KOPT-K1 (cell line): ENCODE results near the gene TMPRSS2.
"Not testable (repeated sequence)": the region's sequence is repeated elsewhere in the genome, so short reads cannot be mapped to it uniquely, and the experiment has no call there.

Experiments used
- H3K27ac ChIP-seq: fragments of 200-600 bp; sonication (generic); 2 replicates; pipeline ENCODE4 v1.5.1; 2016; ENCODE audit warnings: antibody characterized with exemption, mild to moderate bottlenecking, low read depth, low read length; ENCODE audit not compliant: poor library complexity, severe bottlenecking
- H3K36me3 ChIP-seq: fragments of 200-600 bp; sonication (generic); 2 replicates; pipeline ENCODE4 v1.5.1; 2017; ENCODE audit warnings: antibody characterized with exemption, mild to moderate bottlenecking, low read length, moderate library complexity; ENCODE audit not compliant: insufficient read depth
- H3K9me3 ChIP-seq: fragments of 200-600 bp; sonication (generic); 2 replicates; pipeline ENCODE4 v1.5.1; 2017; ENCODE audit warnings: antibody characterized with exemption, low read length, mild to moderate bottlenecking; ENCODE audit not compliant: insufficient read depth, poor library complexity, severe bottlenecking

TMPRSS2 gene

DNA sequence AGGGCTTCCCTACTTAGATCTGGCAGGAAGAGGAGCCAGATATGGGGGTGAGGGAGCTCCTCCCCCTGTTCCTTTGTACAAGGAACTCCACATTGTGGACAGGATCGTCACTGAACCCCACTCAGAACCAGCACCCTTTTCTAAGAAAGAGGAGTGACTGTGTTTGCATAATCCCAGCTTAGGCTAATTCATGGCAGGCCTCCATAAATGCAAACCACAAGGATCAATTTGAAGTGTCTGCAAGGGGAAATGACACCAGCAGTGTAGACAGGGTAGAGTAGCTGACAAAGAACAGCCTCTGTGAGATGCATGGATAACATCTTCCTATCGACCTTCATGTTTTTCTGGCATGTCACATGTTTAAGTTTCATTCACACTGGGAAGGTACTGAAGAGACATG is 70.2 kb downstream of the TMPRSS2 start:
- Histone ChIP-seq H3K36me3 (no peaks in the 10 kb centered on the region), H3K27ac (no peak overlapping the region), H3K9me3 (peaks cover 32% of the 10 kb centered on the region)

GRCh38 chr21:41435706-41436105 is 72.3 kb downstream of the TMPRSS2 start:
- Histone ChIP-seq H3K9me3 (peaks cover 32% of the 10 kb centered on the region), H3K36me3 (no peaks in the 10 kb centered on the region)

DNA sequence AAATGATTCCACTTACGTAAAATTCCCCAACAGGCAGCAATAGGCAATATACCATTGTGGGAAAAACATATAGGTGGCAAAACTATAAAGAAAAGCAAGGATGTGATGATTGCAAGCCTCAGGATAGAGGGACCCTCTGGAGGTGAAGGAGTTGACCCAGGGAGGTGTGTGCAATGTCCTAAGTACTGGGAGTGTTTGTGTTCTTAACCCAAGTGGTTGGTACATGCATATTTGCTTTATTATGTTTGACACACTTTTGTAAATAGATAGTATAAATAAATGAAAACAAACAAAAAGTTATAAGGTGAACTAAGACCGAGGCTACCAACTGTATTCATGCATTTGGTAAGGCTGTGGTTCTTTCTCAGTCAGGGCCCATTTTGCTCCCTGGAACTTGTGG is 74.4 kb downstream of the TMPRSS2 start:
- Histone ChIP-seq H3K27ac (no peak overlapping the region), H3K9me3 (peaks cover 32% of the 10 kb centered on the region), H3K36me3 (no peaks in the 10 kb centered on the region)

More at GRCh38 chr21:41435706-41436105, 72.3 kb downstream of the TMPRSS2 start:
- no peak overlapping the region for H3K27ac ChIP-seq

DNA sequence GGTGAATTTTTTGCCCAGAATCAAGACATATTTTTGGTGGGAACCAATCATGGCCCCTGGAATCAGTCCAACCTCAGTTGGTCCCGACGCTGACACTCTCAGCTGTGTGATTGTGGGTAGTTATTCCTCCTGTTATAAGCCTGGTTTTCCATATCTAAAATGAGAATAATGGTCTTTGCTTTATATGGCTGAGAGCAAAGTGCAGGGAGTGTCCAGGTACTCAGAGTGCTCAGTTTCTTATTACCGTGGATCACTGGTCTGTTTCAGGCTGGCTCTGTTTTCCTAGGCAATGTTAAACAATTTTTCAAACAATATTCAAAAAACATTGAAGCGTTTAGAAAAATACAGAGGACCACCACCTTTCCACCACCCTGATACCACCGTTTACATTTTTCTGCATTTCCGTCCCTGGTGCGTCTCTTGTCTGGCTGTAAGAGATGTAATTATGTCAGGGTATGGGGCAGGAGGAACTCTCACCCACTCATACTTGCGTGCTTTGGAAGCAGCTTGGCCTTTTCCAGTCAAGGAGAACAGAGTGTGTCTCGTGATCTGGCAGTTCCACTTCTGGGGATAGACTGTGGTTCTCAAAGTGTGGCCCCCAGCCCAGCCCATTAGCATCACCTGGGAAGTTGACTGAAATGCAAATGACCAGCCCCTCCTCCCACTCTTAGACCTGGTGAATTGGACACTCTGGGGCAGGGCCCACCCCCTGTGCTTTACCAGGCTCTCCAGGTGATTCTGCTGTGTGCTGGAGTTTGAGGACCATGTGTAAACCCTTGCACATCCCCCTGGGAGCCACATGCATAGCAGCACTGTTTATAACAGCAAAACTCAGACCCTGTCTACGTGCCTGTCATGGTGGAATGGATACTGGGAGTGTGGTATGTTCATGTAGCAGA is 75.1 kb downstream of the TMPRSS2 start:
- Histone ChIP-seq H3K27ac (no peak overlapping the region), H3K36me3 (no peaks in the 10 kb centered on the region), H3K9me3 (peaks cover 32% of the 10 kb centered on the region)

DNA sequence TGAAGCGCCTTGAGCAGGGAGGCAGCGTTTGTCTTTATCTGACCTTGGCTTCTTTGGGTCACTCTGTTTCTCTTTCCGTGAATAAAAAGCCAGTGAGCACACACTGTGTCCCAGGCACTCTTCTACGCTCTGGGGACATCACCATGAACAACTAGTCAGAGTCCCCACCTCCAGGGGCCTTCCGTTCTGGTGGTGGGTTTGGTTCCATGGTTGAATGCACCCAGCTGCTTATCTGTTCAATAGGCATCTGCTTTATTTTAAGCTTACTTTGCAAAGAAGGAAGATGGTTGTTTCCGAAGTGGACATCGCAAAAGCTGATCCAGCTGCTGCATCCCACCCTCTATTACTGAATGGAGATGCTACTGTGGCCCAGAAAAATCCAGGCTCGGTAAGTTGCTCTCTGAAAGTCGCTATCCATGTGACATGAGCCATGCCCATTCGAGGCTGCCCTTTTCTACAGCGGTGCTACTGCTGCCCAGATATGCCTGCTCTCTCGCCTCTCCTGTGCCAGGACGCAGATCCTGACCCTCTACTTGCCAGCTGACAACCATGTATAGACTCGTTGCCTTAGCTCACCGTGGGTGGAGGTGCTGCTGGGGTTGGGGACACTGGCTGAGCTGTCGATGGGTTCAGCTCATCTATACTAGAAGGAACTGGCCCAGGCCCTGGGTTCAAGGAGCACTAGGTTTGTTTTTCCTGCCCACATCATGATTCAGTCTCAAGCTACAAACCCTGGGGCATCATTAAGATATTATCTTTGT is 76.0 kb downstream of the TMPRSS2 start:
- peaks cover 32% of the 10 kb centered on the region for H3K9me3 ChIP-seq
- H3K36me3 ChIP-seq, result no peaks in the 10 kb centered on the region
- no peak overlapping the region for H3K27ac ChIP-seq

DNA sequence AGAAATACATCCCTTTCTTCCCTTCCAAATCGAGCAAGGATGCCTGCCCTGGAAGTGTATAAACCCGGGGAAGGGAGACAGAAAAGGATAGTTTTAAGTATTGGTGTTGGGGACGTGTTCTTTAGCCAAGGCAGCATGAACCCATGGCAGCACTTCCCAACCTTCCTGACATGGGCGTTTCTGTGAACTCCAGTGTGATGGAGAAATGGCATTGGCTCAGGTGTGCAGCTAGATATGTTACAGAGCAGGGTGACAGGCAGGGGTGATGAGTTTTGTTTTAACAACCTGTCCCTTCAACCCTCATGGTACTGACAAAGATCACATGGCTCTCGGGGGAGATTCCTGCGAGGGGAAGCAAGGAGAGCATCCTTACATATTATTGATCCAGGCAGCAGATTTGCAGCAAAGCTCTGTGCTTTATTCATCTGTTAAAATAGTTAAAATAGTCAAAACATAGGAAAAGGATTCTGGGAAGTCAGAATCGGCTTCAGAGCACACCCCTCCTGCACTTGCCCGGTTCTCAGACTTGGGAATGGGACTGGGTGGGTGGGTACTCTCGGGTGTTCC is 78.0 kb downstream of the TMPRSS2 start:
- no peak overlapping the region for H3K27ac ChIP-seq
- H3K36me3 ChIP-seq, result no peaks in the 10 kb centered on the region
- H3K9me3 ChIP-seq, result peaks cover 16% of the 10 kb centered on the region

- Histone ChIP-seq H3K36me3 (no peaks in the 10 kb centered on the region), H3K9me3 (peaks cover 9% of the 10 kb centered on the region), H3K27ac (no peak overlapping the region)
Measured at GRCh38 chr21:41429305-41429704, 78.7 kb downstream of the TMPRSS2 start.

GRCh38 chr21:41428847-41429246 is 79.1 kb downstream of the TMPRSS2 start:
- H3K9me3 ChIP-seq, result peaks cover 5% of the 10 kb centered on the region
- H3K27ac ChIP-seq, result no peak overlapping the region
- no peaks in the 10 kb centered on the region for H3K36me3 ChIP-seq

DNA sequence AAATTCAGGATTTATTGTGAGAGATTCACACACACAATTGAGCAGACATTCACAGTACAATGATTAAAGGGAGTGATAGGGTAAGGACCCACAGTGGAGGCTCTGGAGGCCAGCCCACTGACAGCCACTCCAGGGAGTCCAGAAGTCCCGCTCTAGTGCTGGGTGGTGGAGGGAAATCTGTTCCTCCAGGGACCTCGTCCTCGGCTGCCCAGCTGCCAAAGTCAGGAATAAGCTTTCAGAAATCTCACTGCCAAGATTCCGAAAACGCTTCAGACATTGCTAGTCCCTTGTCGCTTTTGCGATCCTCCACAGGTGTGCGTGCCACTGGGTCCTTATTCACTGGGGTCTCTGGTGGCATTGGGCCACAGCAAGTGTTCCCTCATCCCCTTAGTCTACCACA is 79.6 kb downstream of the TMPRSS2 start:
- H3K9me3 ChIP-seq, result no peaks in the 10 kb centered on the region
- H3K27ac ChIP-seq, result no peak overlapping the region
- H3K36me3 ChIP-seq, result no peaks in the 10 kb centered on the region

- H3K36me3 ChIP-seq, result no peaks in the 10 kb centered on the region
- H3K9me3 ChIP-seq, result no peaks in the 10 kb centered on the region
- H3K27ac ChIP-seq, result no peak overlapping the region
Measured at GRCh38 chr21:41427556-41427955, 80.4 kb downstream of the TMPRSS2 start.

DNA sequence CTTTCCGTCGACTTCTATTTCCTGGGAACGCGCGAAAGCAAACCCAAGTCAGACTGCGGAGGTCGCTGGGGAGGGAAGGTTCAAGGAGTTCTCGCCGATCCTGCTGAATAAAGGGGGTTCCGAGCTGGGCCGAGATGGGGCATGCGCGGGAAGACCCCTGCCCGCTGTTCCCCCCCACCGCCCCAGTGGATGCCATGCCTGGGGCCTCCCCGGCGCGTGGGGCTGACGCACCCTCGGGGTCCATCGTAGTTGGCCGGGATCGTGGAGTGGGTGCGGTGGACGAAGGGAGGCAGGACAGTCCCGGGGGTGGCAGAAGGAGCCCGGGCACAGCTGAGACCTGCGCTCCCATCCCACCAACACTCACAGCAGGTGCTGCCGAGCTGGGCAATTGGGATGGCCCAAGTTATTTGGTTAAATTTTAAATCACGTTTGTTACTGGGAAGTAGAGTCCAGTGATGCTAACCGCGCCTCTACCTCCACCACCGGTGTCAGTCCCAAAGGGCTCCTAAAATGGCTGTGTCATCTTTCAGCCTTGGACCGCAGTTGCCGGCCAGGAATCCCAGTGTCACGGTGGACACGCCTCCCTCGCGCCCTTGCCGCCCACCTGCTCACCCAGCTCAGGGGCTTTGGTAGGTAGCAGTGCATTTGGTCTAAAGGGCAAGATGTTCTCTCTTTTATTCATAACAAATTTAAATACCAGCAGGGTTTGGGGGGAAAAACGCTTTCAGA is 81.1 kb downstream of the TMPRSS2 start:
- H3K9me3 ChIP-seq, result no peaks in the 10 kb centered on the region
- H3K27ac ChIP-seq, result no peak overlapping the region
- H3K36me3 ChIP-seq, result no peaks in the 10 kb centered on the region

- Histone ChIP-seq H3K36me3 (no peaks in the 10 kb centered on the region), H3K9me3 (no peaks in the 10 kb centered on the region), H3K27ac (peak within 1 kb of the TSS; percentile 28)
Measured at GRCh38 chr21:41425954-41426675, 81.8 kb downstream of the TMPRSS2 start, which contains the start of gene MX1. Gene MX1 (plus strand): TSS chr21:41426239. CDS start chr21:41432071, 5,832 bp downstream.

- Histone ChIP-seq H3K36me3 (no peaks in the 10 kb centered on the region), H3K9me3 (no peaks in the 10 kb centered on the region), H3K27ac (peak overlapping the region; percentile 28)
Measured at GRCh38 chr21:41425588-41425953, 82.4 kb downstream of the TMPRSS2 start.

DNA sequence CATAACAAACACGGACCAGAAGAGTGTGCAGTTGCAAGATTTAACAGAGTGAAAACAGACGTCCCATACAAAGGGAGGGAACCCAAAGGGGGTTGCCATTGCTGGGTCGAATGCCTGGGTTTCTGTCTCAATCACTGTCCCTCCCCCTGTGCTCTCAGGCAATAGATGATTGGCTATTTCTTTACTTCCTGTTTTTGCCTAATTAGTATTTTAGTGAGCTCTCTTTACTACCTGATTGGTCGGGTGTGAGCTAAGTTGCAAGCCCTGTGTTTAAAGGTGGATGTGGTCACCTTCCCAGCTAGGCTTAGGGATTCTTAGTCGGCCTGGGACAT is 84.7 kb downstream of the TMPRSS2 start:
- not testable (repeated sequence) for H3K9me3 ChIP-seq, H3K36me3 ChIP-seq, H3K27ac ChIP-seq
